ENCODE results near the gene LRP4.

- TF ChIP-seq CTCF (conservative IDR thresholded peaks at IDR 0.05; ENCODE audit: low read length) (no peak), EZH2phosphoT487 (IDR thresholded peaks at IDR 0.05; ENCODE audit: borderline replicate concordance) (no peak)
These were observed 30.2 kb upstream of the LRP4 start for GRCh38 chr11:46948378-46949131.

Data from Loucy (cell line).